GM21526 (cell line): Measurements from ENCODE around the gene LMO7.

Experiments
- ATAC-seq: cut with Tn5 transposase; IDR thresholded peaks from one replicate; pipeline ENCODE4 v1.9.1; 2021; ENCODE audit warnings: moderate library complexity; ENCODE audit not compliant: unreplicated experiment, low FRiP score

LMO7 gene

GRCh38 chr13:75635828-75636435, at the start of gene LMO7:
LMO7 (plus strand) TSS chr13:75636330; CDS start chr13:75636658, 328 bp downstream.
- ATAC-seq: peak; percentile 54

GRCh38 chr13:75587679-75588078, 48.5 kb upstream of the LMO7 start:
- no peak for ATAC-seq

- no peak for ATAC-seq
Observed at GRCh38 chr13:75596657-75597182, 39.4 kb upstream of the LMO7 start.

GRCh38 chr13:75600371-75600770, 35.8 kb upstream of the LMO7 start:
- ATAC-seq: no peak

- ATAC-seq: no peak
Observed at GRCh38 chr13:75603038-75603437, 33.1 kb upstream of the LMO7 start.

GRCh38 chr13:75607447-75607846, 28.7 kb upstream of the LMO7 start:
- ATAC-seq: no peak

GRCh38 chr13:75610466-75610865, 25.7 kb upstream of the LMO7 start:
- ATAC-seq: no peak

GRCh38 chr13:75612354-75612753, 23.8 kb upstream of the LMO7 start:
- no peak for ATAC-seq

GRCh38 chr13:75617230-75617629, 18.9 kb upstream of the LMO7 start:
- ATAC-seq: no peak

GRCh38 chr13:75618308-75618707, 17.8 kb upstream of the LMO7 start:
- ATAC-seq: no peak

- no peak for ATAC-seq
Observed at GRCh38 chr13:75620020-75620419, 16.1 kb upstream of the LMO7 start.

- ATAC-seq: no peak
Observed at GRCh38 chr13:75621147-75621546, 15.0 kb upstream of the LMO7 start.

GRCh38 chr13:75628801-75629200, 7.3 kb upstream of the LMO7 start:
- no peak for ATAC-seq

GRCh38 chr13:75633285-75633684, 2.8 kb upstream of the LMO7 start:
- no peak for ATAC-seq

GRCh38 chr13:75635101-75635827, 866 bp upstream of the LMO7 start:
- peak; percentile 1 for ATAC-seq

GRCh38 chr13:75636436-75637180, 478 bp downstream of the LMO7 start:
- peak; percentile 55 for ATAC-seq

GRCh38 chr13:75637181-75637750, 1.1 kb downstream of the LMO7 start:
- ATAC-seq: no peak

GRCh38 chr13:75639454-75639853, 3.3 kb downstream of the LMO7 start:
- no peak for ATAC-seq

GRCh38 chr13:75641026-75641425, 4.9 kb downstream of the LMO7 start:
- ATAC-seq: no peak

- no peak for ATAC-seq
Observed at GRCh38 chr13:75643182-75643581, 7.1 kb downstream of the LMO7 start.

GRCh38 chr13:75643693-75644092, 7.6 kb downstream of the LMO7 start:
- no peak for ATAC-seq
